ENCODE data around the gene SLC39A9.

The SLC39A9 gene

GRCh38 chr14:69398053-69398817 lies at the start of gene SLC39A9, which contains the start of gene ERH:
TSS of gene SLC39A9 (plus strand) at chr14:69398692. CDS start at chr14:69399370, 678 bp downstream.
TSS of gene ERH (minus strand) at chr14:69398299. CDS start at chr14:69398233, 66 bp downstream.
- ATAC-seq: peak; percentile 93
- TF ChIP-seq PPARA (CRISPR knock-in tag; IDR thresholded peaks at IDR 0.05; ENCODE audit: borderline replicate concordance): no peak
- peak; percentile 17; the same call in 1 of the 2 replicates for TF ChIP-seq ZNF70 (CRISPR knock-in tag; IDR thresholded peaks at IDR 0.05)
- TF ChIP-seq ZC3H10 (CRISPR knock-in tag; IDR thresholded peaks at IDR 0.05): no peak
- 0 out of 2 replicates have a peak, but pooled peaks have one; percentile 2 for TF ChIP-seq ZNF8 (CRISPR knock-in tag; IDR thresholded peaks at IDR 0.05)
- TF ChIP-seq CSDC2 (CRISPR knock-in tag; IDR thresholded peaks at IDR 0.05): no peak
- 0 out of 2 replicates have a peak, but pooled peaks have one; percentile 20 for TF ChIP-seq TSHZ2 (CRISPR knock-in tag; IDR thresholded peaks at IDR 0.05)

- no peak for ATAC-seq
These were observed 49.3 kb upstream of the SLC39A9 start for GRCh38 chr14:69349091-69349777.

GRCh38 chr14:69350892-69351291 lies 47.6 kb upstream of the SLC39A9 start:
- ATAC-seq: no peak
- no peak for TF ChIP-seq ZC3H10 (CRISPR knock-in tag; IDR thresholded peaks at IDR 0.05)
- TF ChIP-seq PATZ1 (CRISPR knock-in tag; IDR thresholded peaks at IDR 0.05; ENCODE audit: borderline replicate concordance): no peak
- no peak for TF ChIP-seq ESRRG (CRISPR knock-in tag; IDR thresholded peaks at IDR 0.05)
- TF ChIP-seq ZNF565 (CRISPR knock-in tag; conservative IDR thresholded peaks at IDR 0.05; ENCODE audit: low read depth): no peak
- no peak for TF ChIP-seq SNAI2 (CRISPR knock-in tag; IDR thresholded peaks at IDR 0.05)
- TF ChIP-seq CSDC2 (CRISPR knock-in tag; IDR thresholded peaks at IDR 0.05): no peak
- no peak for TF ChIP-seq GLIS3 (CRISPR knock-in tag; IDR thresholded peaks at IDR 0.05)
- TF ChIP-seq CSRNP3 (CRISPR knock-in tag; IDR thresholded peaks at IDR 0.05): no peak
- no peak for TF ChIP-seq BACH2 (CRISPR knock-in tag; IDR thresholded peaks at IDR 0.05; ENCODE audit: borderline replicate concordance)

More at GRCh38 chr14:69349091-69349777, 49.3 kb upstream of the SLC39A9 start:
- no peak for TF ChIP-seq CSDC2 (CRISPR knock-in tag; IDR thresholded peaks at IDR 0.05)
- no peak for TF ChIP-seq TCF4 (CRISPR knock-in tag; IDR thresholded peaks at IDR 0.05; ENCODE audit: borderline replicate concordance)
- TF ChIP-seq ZNF565 (CRISPR knock-in tag; conservative IDR thresholded peaks at IDR 0.05; ENCODE audit: low read depth): no peak
- TF ChIP-seq TSHZ2 (CRISPR knock-in tag; IDR thresholded peaks at IDR 0.05): no peak
- TF ChIP-seq ZNF8 (CRISPR knock-in tag; IDR thresholded peaks at IDR 0.05): no peak
- no peak for TF ChIP-seq PATZ1 (CRISPR knock-in tag; IDR thresholded peaks at IDR 0.05; ENCODE audit: borderline replicate concordance)
- no peak for TF ChIP-seq ZNF70 (CRISPR knock-in tag; IDR thresholded peaks at IDR 0.05)
- TF ChIP-seq GLIS3 (CRISPR knock-in tag; IDR thresholded peaks at IDR 0.05): no peak
- TF ChIP-seq ISL1 (CRISPR knock-in tag; IDR thresholded peaks at IDR 0.05): no peak
- TF ChIP-seq SNAI2 (CRISPR knock-in tag; IDR thresholded peaks at IDR 0.05): no peak
- TF ChIP-seq ZC3H10 (CRISPR knock-in tag; IDR thresholded peaks at IDR 0.05): no peak
- TF ChIP-seq OSR1 (CRISPR knock-in tag; IDR thresholded peaks at IDR 0.05): no peak

All from SK-N-SH treated with all-trans-retinoic acid at 6 μM for 48 hours (cell line).